Mammary epithelial cell (primary cell): ENCODE measurements around the gene PLPPR1.

ENCODE experiments used
- EZH2 ChIP-seq: IDR thresholded peaks from 2 replicates; pipeline ENCODE4 v1.6.1; 2012; ENCODE audit warnings: low read length, inconsistent platforms, borderline replicate concordance
- TF ChIP-seq, protein P1 (sequence below), 2 donors: IDR thresholded peaks in 1 of 2; conservative IDR thresholded peaks in 1 of 2; 2 replicates each; pipeline ENCODE4 v1.5.1; 2011 to 2012; ENCODE audit warnings: inconsistent platforms in 2 of 2, low read length in 2 of 2, mild to moderate bottlenecking in 2 of 2, control low read depth in 1 of 2, low read depth in 1 of 2; ENCODE audit not compliant: insufficient read depth in 1 of 2; ENCODE audit errors: extremely low read depth in 1 of 2

DNA sequence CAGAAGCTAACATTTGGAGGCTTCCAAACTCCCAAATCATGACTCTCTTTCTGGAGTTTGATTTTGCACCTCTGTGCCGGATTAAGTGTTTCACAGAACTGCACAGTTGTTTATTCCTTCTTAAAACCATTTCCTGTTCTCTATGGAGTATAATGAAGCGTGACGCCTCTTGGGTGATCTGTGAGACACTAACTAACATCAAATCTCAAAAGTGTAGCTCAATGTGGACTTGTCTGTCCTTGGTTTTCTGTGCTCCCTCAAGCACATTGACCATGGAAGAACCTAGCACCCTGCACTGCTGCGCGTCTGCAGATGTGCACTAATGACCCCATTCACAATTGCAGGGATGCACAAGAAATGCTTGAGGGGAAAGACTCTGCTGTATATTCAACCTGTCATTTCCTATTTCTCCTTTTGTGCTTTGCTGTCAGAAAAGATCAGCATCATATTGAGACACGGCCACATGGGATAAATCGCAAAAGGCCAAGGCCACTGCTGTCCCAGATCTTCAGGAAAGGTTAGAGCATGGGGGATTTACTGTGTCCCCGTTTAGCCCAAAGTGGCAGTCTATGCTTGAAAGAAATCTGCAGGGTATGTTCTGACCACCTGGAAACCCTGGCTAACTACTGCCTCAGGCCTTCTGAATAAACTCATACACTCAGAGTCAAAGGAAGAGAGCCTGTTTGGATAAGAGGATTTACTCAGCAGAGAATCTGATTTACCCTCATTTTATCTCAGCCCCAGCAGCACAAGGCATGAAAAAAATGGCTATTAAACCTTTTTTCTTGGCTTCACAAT is 246.6 kb downstream of the PLPPR1 start:
- TF ChIP-seq, protein P1, sequence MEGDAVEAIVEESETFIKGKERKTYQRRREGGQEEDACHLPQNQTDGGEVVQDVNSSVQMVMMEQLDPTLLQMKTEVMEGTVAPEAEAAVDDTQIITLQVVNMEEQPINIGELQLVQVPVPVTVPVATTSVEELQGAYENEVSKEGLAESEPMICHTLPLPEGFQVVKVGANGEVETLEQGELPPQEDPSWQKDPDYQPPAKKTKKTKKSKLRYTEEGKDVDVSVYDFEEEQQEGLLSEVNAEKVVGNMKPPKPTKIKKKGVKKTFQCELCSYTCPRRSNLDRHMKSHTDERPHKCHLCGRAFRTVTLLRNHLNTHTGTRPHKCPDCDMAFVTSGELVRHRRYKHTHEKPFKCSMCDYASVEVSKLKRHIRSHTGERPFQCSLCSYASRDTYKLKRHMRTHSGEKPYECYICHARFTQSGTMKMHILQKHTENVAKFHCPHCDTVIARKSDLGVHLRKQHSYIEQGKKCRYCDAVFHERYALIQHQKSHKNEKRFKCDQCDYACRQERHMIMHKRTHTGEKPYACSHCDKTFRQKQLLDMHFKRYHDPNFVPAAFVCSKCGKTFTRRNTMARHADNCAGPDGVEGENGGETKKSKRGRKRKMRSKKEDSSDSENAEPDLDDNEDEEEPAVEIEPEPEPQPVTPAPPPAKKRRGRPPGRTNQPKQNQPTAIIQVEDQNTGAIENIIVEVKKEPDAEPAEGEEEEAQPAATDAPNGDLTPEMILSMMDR (conservative IDR thresholded peaks at IDR 0.05 in 1 of 2, IDR thresholded peaks at IDR 0.05 in 1 of 2; ENCODE audit: extremely low read depth in 1 of 2, insufficient read depth in 1 of 2, low read depth in 1 of 2, low read length in 2 of 2): no peak
- TF ChIP-seq EZH2: no peak
